Urinary bladder (tissue), 2 donors: ENCODE data around the gene SMARCA2. TPM values are rescaled to one million over a fixed set of nuclear protein-coding genes. Genes with fewer than 3 reads are reported as not detected.

Source experiments
- polyA plus RNA-seq: library from polyadenylated mRNA; stranded (reverse); fragments of 200-250 nt; gene quantifications from one replicate; pipeline ENCODE4 v1.2.3, GENCODE V29; 2013
- small RNA-seq: library from RNA; depleted of rRNA; stranded (forward); fragments of <200 nt; gene quantifications from one replicate; pipeline ENCODE3, GENCODE V24; 2014
- total RNA-seq: library from RNA; depleted of rRNA; stranded (reverse); fragments of >200 nt; gene quantifications from one replicate; pipeline ENCODE4 v1.2.3, GENCODE V29; 2014
- donor health status: healthy.

The SMARCA2 gene
- total and polyA plus RNA-seq, 2 donors, result 73.2 to 183 TPM

Small RNA genes lying within 50 kb of the gene (small RNA-seq; reads per million reads assigned to genes)
- gene RN7SL592P (not detected), gene RNU2-25P (0.15 reads per million)
